GM21619 (cell line): ENCODE data around the gene DNTT.

Experiments
- ATAC-seq: cut with Tn5 transposase; IDR thresholded peaks from one replicate; pipeline ENCODE4 v1.9.1; 2021; ENCODE audit not compliant: unreplicated experiment

Gene DNTT

DNA sequence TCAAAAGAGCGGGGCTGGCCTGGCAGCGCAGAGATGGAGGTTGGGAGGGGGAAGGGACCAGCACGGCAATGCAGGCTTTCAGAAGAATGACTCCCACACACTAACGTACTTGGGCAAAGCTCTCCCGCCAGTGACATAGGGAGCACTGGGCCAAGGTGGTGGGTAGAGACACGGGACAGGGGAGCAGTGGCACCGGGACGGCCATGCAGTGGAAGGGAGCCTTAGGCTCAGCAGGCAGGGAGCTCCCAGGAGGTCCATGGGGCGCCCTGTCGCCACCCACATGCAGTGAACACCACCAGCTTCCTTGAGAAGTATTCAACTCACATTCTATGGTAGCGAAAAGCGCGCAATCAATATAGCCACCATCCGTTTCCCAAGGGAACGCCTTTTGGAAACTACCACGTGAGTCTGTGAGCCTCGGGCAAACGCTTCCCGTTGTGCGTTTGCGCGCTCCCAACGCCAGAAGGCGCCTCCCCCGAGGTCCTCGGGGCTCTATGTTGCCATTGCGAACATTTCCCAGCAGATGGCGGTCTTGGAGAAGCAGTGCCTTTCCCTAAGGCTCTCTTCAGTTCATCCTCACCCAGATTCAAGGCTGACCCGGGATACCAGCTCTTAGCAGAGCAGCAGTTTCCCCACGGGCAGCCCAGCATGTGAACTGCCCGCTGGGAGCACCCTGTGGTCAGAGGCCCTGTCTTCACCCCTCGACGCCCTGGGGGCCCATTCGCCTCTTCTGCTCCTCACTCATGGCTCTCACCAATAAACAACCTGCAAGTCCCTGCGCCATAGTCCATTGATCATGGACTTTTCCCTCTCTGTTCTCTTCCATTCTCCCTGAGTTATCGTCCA lies 71.0 kb downstream of the DNTT start:
- ATAC-seq = peak; percentile 74

- no peak for ATAC-seq
Measured at GRCh38 chr10:96376483-96376882, 72.2 kb downstream of the DNTT start.

DNA sequence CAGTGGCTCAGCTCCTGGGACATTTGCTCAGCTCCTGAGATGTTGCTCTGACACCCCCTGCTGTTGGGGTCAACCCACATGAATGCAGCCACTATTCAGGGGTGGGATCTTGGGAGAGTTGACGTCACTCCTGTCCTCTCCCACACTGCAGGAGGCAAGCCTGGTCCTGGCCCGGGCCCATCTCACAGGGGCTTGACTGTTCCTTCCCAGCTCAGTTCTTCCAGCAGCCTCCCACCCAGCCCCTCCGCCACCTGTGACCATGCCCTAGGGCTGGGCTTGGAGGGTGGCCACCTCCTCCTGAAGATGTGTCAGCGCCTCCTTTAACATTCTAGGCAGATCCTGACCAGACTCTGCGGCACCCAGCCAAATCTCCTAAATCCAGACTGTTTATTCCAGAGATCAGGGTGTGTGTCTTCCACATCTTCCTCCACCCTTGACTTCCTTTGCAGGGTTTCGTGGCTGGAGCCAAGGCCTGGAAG lies 73.6 kb downstream of the DNTT start:
- no peak for ATAC-seq

DNA sequence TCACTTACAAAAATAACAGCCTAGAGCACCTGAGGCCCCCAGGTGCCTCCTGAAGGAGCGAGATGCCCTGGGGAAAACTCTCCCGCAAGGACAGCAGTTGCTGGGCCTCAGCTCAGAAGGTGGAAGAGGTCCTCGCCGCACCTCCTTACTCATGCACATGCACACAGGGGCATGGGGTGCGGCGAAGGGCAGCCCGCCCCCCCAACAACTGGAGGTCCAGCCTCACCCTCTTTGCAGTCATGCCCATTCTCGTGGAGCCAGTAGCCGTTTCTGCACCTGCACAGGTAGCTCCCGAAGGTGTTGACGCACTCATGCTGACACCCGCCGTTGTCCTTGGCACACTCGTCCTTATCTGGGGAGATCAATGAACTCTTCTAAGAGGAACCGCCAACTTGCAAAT lies 74.5 kb downstream of the DNTT start:
- ATAC-seq = no peak

DNA sequence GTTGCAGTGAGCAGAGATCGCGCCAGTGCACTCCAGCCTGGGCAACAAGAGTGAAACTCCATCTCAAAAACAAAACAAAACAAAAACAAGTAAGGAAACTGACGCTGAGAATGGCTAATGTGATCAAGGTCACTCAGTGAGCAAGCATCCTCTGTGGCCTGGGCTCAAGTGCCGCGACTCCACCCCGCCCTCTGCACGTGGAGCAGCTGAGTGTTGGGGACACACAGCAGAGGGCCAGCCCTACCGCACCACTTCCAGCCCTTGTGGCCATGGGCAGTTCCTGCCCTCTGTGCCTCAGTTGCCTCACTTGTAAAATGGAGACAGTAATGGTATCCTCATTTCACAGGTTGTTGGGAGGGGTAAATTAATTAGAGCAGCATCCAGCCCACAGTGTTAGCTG lies 75.5 kb downstream of the DNTT start:
- no peak for ATAC-seq

GRCh38 chr10:96380821-96381220 lies 76.6 kb downstream of the DNTT start:
- no peak for ATAC-seq

DNA sequence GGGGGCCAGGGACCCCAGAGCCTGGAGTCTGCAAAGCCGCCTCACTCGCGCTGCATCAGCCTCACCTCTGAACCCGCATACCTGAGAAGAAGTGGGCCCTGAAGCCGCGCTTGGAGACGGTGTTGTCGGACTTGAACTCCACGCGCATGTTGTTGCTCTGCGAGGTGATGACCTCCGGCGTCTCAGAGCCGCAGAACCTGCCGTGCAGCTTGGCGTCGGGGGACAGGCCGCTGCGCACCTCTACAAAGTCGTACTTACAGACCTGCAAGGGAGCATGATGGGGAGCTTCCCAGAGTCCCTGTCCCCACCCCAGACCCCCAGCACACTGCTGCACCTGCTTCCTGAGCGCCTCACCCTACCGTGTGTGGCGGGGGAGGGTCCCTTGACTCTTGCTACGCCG lies 80.3 kb downstream of the DNTT start:
- no peak for ATAC-seq

DNA sequence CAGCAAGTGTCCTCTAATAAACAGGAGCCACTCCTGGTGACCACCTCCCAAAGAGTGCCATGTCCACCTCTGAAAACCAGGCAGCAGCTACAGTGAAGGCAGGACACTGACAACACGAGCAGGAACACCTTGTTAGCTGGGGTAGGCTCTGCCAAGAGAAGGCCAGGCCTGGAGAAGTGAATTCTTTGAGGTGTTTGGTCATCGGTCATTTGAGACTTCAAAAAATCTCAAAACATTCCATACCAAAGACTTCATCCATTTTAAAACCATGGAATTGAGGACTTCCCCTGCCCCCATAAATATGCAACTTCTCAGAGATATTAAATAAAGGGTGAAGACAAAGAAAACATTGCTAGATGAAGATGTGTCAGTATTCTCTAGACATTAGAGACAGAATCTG lies 82.9 kb downstream of the DNTT start:
- no peak for ATAC-seq

DNA sequence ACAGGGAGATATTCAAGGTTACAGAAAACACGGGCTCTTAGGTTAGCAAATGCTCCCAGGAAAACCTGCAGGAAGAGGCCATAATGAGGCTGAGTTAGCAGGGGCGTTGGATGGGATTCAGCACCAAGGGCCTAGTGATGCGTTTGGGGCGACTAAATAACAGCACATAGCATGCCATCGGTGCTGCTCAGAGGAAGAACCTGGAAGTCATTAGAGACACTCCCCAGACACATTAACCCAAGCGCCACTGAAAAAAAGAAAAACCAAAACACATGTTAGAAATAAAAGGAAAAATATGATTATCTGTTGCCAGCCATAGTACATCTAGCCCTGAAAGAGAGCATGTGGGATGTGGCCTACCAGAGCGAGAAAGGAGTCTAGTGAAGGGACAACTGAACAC lies 83.4 kb downstream of the DNTT start:
- ATAC-seq = no peak
